GM23248 (cell line): ENCODE data around the gene ARMC3.

Source experiments
- EZH2 ChIP-seq: fragments of 200-600 bp; sonication (generic); IDR thresholded peaks from 2 replicates; pipeline ENCODE4 v1.6.1; 2018; ENCODE audit warnings: antibody characterized with exemption, mild to moderate bottlenecking; ENCODE audit not compliant: insufficient read depth, poor library complexity, severe bottlenecking
- EZH2phosphoT487 ChIP-seq: fragments of 200-600 bp; sonication (generic); IDR thresholded peaks from 2 replicates; pipeline ENCODE4 v1.6.1; 2018; ENCODE audit warnings: antibody characterized with exemption, moderate library complexity, mild to moderate bottlenecking, low read depth; ENCODE audit not compliant: insufficient read depth

GRCh38 chr10:22998091-22998490, 70.2 kb downstream of the ARMC3 start:
- no peak for TF ChIP-seq EZH2
- TF ChIP-seq EZH2phosphoT487: no peak
